Activated CD8-positive, alpha-beta memory T cell treated with anti-CD3 and anti-CD28 coated beads, Interleukin-2, amount 50 U/mL, for 4 hours (primary cell): Measurements from ENCODE around the gene TCEA2.

Source experiments
- DNase-seq: peaks from one replicate; pipeline ENCODE4 v3.0.0-alpha.2; 2020

Gene TCEA2

DNA sequence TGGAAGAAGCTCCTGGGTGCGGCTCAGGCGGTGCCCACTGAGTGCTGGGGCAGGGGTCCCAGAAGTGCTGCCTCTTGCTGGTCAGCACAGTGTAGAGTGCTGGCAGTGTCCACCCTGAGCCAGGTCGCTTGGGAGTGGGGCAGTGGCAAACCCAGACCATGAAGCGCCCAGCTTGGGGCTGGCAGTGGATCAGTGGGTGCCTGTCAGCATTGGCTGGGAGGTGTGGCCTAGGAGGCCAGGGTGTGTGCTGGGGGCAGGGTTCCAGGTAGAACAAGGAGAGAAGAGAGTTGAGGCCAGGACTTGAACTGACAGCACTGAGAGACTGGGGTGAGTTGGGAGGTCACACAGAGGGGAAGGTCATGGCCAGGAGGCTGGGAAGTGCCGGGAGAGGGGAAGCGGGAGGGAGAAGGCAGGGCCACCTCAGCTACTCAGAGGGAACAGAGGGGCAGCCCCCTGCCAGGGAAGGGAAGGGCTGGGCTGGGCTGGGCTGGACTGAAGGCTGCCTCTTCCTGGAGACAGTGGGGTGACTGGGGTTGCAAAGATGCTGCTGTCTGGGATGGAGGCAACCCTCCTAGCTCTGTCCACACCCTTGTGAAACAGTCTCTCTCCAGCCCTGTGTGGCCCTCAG is 4.1 kb downstream of the TCEA2 start:
- no peak for DNase-seq

DNA sequence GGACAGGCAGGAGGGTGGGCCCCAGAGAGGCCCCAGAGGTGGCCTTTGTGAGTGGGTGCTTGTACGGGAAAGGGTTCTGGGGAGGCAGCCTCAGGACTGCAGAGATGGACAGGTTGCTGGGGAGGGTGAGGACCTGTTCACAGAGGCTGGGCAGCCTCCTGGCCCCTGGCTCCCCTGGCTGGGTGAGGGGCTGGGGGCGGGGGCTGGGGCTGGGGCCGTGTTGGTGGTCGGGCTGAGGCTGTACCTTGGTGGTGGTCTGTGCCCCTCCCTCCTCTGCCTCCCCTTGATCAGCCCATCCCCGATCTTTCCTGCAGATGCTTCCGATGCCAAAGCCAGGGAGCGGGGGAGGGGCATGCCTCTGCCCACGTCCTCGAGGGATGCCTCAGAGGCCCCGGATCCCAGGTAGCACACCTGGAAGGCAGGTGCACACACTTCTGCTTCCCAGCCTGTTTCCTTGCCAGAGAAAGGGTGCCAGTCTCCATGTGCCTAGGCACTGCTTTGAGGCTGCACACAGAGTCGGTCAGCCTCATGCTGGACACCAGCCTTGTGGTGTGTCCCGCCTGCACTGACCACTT is 4.8 kb downstream of the TCEA2 start:
- DNase-seq = no peak

DNA sequence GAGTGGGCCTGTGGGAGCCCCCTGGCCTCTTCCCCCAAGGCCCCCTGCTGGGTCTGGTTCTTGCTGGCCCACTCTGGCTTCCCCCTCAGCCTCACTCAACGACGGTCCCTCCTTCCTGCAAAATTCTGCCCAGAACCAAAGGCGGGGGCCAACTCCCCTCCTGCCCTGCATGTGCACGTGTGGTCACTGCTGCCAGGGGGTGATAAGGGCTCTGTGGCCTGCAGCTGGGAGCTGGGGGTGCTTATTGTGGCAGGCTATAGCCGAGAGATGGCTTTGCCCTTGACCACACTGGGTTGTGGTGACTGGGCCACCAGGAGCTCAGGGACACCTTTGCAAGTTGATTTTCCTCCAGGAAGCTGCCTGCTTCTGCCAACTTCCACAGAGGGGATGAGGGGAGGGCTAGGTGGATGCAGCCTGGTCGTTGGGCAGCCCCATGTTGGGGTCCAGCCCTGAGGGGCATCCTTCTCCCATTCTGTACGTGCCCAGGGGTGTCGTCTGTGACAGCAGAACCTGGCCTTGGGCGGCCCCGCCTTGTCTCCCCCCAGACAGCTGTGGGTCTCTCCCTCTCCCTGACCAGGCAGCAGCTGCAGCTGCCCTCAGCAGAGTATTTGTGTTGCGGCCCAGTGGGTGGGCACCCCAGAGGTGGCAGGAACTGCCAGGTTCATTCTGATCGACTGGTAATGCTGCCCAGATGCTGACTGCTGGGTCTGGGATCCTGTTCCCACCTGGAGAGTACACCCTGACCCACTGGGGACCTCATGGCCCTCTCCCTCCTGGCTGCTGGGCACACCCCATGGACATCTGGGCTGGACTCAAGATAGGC is 5.6 kb downstream of the TCEA2 start:
- no peak for DNase-seq

DNA sequence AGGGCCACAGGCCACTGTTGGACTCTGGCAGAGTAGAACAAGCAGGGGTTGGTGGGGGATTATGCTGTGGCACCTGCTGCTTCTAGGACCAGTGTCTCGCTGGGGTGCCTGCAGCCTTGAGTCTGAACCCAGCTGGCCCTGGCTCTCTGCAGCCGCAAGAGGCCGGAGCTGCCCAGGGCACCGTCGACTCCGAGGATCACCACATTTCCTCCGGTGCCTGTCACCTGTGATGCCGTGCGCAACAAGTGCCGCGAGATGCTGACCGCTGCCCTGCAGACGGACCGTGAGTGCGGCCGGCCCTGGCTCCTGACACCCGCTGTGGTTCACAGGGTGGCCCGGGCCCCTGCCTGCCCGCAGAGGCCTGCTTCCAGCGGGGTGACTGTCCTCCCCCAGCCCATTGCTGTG is 6.2 kb downstream of the TCEA2 start:
- no peak for DNase-seq

DNA sequence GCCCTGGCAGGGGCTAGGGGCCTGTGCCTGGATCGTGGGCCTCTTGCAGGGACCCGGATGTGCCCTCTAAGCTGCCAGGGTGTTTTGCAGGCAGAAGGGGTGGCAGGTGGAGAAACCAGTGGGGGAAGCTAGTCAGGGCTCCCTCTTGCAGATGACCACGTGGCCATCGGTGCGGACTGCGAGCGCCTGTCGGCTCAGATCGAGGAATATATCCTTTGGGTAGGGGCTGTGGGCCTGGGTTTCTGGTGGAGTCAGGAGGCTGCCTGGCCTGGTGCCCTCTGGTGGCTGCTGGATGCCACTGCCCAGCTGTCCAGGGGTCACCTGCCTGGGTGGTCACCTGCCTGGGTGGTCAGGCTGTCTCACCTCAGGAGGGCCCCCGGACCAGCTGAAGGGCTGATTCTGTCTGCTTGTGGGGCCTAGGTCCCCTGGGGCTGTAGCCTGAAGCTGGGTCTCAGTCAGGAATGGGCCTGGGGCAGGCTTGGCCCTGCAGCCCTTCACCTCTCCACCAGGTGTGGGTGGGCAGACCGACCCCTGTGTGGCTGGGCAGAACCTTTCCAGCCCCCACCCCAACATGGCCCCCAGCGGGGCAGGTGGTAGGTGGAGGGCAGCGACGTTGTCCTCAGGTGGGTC is 6.7 kb downstream of the TCEA2 start:
- no peak for DNase-seq

DNA sequence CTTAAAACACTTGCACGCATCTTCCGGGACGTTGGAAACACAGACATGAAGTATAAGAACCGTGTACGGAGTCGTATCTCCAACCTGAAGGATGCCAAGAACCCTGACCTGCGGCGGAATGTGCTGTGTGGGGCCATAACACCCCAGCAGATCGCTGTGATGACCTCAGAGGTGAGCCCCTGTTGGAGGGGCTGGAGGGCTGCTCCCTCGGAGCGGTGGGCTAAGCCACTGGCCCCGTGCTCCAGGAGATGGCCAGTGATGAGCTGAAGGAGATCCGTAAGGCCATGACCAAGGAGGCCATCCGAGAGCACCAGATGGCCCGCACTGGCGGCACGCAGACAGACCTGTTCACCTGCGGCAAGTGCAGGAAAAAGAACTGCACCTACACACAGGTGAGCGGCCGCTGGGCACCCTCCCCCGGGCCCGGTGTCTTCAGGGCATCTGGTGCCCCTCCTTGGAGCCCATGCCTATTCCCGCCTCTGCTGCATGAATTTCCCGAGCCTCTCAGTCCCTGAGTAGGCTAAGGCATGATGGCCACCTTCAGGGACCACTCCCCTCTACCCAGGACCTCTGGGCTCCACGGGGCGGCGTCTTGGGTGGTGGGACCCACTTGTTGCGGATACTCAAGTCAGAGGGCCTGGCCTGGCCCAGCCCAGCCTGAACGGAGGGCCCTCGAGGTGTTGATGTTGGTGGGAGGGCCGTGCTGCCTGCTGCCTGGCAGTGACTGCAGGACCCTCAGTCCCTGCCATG is 7.4 kb downstream of the TCEA2 start:
- no peak for DNase-seq

DNA sequence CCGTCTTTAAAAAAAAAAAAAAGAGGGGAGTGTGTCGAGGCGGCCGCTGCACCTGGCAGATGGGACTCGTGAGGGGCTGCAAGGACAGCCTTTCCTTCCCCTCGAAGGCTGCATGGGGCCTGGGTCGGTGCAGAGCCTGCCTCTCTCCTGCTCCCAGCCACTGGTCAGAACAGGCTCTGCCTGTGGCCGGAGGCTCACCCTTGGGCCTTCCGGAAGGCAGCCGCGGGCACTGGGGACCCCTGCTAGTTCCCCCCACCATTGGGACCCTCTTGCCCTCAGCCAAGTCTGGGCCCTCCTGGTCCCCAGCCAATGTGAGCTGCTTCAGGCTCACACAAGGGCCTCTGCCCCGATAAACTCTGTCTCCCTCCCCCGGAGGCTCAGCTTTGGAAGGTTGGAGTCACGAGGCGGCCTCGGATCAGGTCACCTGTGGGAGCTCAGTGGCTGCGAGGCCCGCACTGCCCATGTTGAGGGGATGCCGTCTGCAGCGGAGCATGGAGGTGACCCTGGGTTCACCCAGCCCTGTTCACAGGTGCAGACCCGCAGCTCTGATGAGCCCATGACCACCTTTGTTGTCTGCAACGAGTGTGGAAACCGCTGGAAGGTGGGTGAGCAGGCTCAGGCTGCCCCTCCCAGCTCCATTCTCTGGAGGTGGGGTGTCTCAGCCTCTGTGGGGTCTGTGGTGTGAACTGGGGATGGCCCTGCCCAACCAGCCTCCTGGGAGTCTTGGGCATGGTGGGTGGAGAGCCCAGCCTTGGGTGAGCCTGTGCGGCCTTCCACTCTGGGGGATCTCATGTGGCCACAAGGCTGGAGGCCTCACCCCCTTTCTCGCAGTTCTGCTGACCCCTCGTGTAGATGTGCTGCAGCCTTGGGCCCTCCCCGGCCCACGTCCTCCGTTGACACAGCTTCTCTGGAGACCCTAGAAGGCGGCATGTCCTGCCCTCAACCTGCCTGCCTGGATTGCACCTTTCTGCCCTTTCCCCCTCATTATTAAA is 8.6 kb downstream of the TCEA2 start:
- DNase-seq = no peak

DNA sequence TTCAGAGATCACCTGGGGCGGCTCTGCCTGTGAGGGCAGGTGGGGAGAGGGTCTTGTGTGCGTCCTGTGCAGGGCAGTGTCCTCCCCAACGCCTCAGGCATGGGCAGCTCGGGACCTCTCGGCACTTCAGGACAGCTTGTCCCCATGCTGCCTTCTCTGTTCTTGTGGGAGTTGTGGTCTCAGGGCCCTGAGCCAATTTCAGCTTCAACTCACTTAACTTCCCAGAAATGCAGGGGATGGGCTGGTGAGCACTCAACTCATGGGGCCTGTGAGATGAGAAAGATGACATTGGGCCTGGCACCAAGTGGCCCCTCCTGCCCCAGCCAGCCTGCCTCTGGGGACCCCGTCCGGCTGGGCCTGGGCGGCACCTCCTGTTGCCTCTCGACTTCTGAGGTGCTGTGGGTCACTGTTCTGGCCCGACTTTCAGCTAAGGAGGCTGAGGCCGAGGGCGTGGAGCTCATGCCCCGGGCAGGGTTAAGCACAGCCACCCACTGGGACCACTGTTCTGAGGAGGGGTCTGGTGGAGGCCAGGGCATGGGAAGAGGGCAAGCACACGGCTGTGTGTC is 9.6 kb downstream of the TCEA2 start:
- no peak for DNase-seq

DNA sequence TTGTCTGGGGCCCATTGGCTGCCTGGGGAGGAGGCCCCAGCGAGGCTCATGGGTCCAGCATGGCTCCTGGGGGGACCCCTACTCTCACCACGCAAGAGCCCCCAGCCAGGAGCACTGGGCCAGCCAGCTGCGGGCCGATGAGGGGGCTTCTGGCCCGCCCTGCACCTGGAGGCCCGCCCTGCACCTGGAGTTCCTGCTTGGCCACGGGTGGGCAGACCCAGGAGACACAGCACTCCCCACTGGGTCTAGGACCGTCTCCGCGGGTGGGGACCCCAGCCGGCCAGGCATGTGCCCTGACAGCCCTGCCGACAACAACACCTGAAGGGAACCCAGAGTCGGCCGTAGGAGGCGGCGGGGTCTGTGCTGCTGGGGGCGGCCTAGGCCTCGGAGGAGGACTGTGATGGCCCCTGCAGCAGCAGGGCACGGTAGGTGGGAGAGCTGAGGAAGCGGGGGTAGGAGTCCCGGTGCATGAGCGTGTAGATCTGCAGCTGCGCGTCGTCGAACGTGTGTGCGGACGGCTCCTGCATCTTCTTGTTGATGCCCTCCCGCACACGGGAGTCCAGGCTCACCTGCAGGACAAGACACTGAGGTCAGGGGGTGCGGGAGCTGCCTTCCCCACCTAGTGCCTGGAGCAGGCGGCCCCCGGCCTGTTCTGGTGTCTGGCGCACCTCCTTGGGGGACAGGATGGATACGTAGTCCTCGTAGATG is 10.6 kb downstream of the TCEA2 start:
- no peak for DNase-seq

DNA sequence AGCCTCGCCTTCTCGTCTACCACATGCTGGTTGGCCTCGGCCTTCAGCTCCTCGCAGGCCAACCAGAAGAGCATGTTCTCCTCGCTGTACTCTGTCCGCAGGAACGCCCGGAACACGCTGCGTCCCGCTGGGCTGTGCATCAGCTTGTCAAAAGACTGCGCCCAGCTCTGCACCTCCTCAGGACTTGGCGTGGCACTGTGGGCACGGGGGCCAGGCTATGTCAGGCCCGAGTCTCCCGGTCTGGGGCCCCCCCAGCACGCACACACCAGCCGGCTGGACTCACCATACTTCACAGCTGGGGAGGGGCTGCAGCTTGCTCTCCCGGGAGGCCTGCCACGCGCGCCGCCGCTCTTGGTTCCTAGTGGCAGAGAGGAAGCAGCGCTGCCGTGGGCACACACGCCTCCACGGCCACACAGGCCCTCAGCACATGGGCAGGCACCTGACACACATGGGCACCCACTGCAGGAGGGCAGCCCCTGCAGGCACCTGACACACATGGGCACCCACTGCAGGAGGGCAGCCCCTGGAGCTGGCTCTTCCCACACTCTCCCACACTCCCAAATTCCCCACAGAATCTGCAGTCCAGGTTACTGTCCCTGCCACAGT is 11.3 kb downstream of the TCEA2 start:
- DNase-seq = no peak

DNA sequence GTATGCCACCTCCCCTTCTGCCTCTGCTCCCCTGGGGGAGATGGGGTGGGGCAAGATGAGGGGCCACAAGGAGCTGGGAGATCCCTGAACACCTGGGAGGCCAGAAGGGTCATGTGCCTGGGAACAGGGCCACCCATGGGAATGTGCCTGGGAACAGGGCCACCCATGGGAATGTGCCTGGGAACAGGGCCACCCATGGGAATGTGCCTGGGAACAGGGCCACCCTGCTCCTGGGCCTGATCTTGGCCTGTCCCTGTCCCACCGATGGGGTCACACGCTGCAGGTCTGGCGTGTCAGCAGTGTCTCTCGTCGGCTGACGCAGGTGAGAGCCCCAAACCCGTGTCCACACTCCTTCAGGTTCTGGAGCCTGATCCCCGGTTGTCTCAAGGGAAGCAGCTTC is 12.0 kb downstream of the TCEA2 start:
- no peak for DNase-seq

DNA sequence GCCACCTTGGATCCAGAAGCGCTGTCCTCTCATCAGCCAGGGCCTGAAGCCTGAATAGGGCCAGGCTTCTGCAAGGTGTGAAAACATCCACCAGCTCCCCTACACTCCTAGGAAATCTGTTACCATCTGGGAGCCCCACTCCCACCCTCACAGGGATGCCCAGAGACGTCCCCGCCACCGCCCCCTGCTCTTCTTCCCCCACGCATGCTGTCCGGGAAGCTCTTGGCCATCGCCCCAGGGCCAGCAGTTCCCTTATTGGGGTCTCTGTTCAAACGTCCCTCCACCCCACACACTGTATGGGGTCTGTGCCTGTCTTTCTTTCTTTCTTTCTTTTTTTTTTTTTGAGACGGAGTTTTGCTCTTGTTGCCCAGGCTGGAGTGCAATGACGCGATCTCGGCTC is 12.6 kb downstream of the TCEA2 start:
- no peak for DNase-seq

DNA sequence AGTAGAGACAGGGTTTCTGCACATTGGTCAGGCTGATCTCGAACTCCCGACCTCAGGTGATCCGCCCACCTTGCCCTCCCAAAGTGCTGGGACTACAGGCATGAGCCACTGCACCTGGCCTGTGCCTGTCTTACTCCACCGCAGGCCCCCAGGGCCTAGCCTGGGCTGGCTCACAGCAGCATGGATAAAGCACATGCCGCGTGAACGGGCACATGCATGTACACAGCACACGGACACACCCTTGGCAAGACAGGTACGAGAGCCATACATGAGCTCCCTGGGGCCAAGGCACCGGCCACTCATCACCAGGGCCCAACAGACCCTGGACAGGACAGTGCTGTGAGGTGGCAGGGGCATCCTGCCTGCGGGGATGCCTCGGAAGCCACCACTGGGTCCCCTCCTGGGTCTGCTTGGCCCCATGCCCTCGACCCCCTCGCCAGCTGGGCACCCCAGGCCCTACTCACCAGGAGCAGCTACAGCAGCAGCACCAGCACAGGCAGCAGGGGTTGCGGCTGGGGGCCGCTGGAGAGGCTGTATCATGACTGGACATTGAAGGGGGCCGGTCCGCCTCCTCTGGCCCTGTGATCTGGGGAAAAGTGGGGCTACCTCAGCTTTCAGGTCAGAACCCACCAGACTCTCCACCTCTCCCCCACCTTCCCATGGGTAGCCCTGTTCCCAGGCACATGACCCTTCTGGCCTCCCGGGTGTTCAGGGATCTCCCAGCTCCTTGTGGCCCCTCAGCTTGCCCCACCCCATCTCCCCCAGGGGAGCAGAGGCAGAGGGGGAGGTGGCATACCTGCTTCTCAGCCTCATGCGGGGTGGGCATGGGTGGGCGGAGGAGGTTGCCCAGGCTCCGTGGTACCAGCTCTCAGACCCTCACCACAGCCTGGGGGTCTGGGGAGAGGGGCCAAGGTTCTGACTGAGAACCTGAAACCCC is 13.3 kb downstream of the TCEA2 start:
- DNase-seq = no peak

DNA sequence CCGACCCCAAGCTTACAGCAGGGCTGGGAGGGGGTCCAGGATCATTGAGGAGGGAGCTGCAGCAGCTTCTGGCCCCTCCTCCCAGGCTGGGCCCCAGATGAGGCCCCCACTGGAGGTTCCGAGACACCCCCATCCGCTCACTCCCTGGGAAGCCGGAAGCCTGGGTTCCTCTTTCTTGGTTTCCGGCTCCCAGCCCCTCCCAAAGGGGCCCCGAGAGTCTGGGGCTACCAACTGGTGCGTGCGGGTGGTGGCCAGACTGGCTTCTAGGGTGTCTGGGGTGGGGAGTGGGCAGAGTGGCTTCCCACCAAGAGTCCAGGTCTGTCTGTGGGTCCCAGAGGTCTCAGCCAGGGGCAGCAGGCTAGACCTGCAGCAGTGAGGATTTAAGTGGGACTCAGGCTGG is 14.1 kb downstream of the TCEA2 start:
- no peak for DNase-seq

DNA sequence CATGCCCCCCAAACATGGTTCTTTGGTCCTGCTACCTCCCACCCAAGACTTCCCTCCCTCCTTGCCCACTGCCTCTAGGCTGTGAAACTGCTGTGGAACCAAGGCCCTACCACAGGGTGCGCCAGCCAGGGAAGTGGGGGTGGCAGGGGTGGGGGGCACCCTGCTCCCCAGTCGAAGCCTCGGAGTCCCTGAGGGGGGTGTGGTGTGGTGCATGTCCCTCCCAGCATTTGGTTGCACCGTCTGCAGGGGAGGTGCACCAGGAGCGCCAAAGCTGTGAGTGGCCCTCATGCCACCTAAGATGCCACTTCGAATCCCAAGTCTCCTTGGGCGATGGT is 14.5 kb downstream of the TCEA2 start:
- no peak for DNase-seq

DNA sequence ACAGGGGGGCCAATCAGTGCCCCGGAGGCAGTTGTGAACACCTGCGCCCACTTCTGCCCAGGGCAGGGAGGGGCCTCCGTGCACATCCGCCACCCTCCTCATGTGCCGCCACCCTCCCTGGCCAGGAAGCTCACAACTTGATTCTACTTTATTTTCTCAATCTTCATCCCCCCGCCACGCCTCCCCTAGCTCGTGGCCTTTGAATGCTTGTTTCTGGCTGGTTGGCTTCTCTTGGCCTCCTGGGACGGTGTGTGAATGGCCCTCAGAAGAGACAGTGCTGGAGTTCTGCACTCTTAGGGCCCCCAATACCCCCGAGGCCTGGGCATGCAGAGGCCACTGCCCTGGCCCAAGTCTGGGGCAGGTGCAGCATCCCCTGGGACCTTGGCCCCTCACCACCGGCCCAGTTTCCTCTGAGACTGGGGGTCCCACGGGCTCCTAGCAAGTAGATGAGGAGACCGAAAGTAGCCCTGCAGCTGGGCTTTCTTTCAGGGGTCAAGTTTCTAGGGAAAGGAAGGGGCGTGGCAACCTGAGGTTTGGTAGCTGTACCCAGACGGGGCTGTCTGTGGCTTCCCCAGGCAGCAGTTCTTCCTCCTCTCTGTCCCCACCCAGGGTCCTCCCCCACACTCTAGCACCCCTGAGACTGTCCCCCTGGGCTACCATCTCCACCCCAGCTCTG is 15.0 kb downstream of the TCEA2 start:
- peak; percentile 47 for DNase-seq

DNA sequence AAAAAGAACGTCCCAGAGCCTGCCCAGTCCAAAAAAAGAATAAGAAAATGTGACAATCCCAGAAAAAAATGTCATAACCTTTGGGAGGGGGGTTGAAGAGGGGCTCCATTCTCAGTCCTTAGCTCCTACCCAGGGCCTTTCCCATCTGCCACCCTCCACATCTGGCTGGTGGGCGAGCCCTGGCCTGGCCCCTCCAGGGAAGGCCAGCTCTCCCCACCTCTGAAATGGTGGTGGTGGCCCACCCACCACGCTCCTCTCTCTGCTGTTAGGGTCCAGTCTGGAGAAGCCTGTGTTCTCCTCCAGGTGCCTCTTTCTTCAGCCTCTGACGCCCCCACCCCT is 15.9 kb downstream of the TCEA2 start:
- DNase-seq = no peak

DNA sequence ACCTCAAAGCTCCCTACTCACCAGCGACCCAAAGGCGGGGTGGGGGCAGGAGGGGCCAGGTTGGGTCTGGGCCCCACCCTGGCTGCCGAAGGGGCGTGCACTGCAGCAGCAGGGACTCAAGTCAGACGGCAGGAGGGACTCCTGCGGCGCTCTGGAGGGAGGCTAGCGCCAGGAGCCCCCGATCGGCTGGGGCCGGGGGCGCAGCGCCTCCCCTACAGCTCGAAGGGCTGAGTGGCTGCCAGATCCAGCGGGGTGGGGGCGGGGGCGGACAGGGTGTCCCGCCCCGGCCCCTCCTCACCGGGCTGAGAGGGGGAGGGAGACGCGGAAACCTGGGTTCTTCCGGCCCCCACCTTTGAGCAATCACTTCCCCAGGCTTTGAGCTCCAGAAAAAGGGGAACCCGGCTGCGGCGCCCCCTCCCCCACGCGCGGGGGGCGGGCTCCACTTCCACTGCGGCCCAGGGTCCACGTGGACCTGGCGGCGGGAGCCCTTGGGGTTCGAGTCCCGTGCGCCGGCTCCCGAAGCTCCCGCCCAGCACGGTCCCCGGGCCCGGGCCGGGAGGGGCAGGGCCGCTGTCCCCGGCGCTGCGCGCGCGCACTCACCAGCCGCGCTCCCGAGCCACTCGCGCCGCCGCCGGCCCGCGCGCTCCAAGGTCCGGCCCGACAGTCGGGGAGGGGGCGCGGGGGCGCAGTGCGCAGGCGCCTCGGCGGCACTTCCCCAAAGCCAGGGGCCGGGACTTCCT is 16.4 kb downstream of the TCEA2 start, which contains the start of gene RGS19:
TSS of gene RGS19 (minus strand) at position 246 of the 740 bp plus-strand sequence. CDS start 2,632 bp downstream, outside the sequence.
- peak; percentile 66 for DNase-seq
